ENCODE measurements around the gene PTOV1.

The PTOV1 gene

GRCh38 chr19:49892716-49893115, 41.8 kb downstream of the PTOV1 start:
- DNase-seq: no peak

GRCh38 chr19:49894011-49894664, 43.2 kb downstream of the PTOV1 start:
- DNase-seq: no peak

GRCh38 chr19:49894879-49895565, 44.1 kb downstream of the PTOV1 start:
- DNase-seq: peak; percentile 90

- DNase-seq: no peak
Measured at GRCh38 chr19:49895566-49896297, 44.8 kb downstream of the PTOV1 start.

GRCh38 chr19:49896863-49897621, 46.1 kb downstream of the PTOV1 start, which contains the start of gene IL4I1:
IL4I1 (minus strand) TSS chr19:49896887; CDS start chr19:49896160, 727 bp downstream.
- DNase-seq: peak; percentile 96

GRCh38 chr19:49904136-49904535, 53.2 kb downstream of the PTOV1 start:
- peak; percentile 88 for DNase-seq

GRCh38 chr19:49906879-49907564, 56.1 kb downstream of the PTOV1 start:
- DNase-seq: no peak

GRCh38 chr19:49907745-49908446, 56.9 kb downstream of the PTOV1 start:
- no peak for DNase-seq

- DNase-seq: no peak
Measured at GRCh38 chr19:49908480-49909420, 57.8 kb downstream of the PTOV1 start.

GRCh38 chr19:49910179-49910578, 59.2 kb downstream of the PTOV1 start:
- DNase-seq: no peak

Measured in suppressor macrophage treated with lipopolysaccharide for 4 hours (primary cell).